Measurements from ENCODE around the gene PTPN7.
"Not testable (repeated sequence)": the region's sequence is repeated elsewhere in the genome, so short reads cannot be mapped to it uniquely, and the experiment has no call there.

The PTPN7 gene

GRCh38 chr1:202189001-202189790 lies 28.8 kb upstream of the PTPN7 start:
- peak; percentile 82 for DNase-seq

DNA sequence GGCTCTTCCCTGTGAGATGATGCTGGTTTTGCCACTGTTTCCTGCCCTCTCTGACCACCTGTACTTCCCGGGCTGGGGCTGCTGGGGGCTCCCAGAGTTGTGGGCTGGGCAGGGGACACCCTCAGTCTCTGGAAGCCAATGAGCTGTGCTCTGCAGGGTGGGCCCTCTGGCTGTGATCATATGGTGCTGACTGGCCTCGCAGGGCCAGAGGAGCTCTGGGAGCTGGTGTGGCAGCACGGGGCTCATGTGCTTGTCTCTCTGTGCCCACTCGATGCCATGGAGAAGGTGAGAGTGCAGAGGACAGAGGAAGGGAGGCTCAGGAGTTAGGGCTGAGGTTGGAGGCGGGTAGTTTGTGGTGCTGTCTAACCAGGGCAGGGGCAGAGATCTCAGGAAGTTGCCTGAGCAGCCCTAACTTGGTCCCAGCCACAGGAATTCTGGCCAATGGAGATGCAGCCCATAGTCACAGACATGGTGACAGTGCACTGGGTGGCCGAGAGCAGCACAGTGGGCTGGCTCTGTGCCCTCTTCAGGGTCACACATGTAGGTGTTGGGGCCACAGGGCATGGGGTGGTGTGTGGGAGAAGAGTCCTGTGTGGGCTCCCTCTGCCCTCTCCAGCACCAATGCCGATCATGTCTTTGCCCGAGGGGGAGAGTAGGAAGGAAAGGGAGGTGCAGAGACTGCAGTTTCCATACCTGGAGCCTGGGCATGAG lies 27.4 kb upstream of the PTPN7 start:
- no peak for DNase-seq

GRCh38 chr1:202187041-202187671 lies 26.8 kb upstream of the PTPN7 start:
- DNase-seq, result no peak

- no peak for DNase-seq
These were observed 25.9 kb upstream of the PTPN7 start for GRCh38 chr1:202186327-202186726.

- DNase-seq, result peak; percentile 74
These were observed 24.5 kb upstream of the PTPN7 start for GRCh38 chr1:202184750-202185460.

- no peak for DNase-seq
These were observed 21.9 kb upstream of the PTPN7 start for GRCh38 chr1:202182040-202182877.

GRCh38 chr1:202181586-202181985 lies 21.2 kb upstream of the PTPN7 start:
- no peak for DNase-seq

GRCh38 chr1:202180751-202181139 lies 20.3 kb upstream of the PTPN7 start:
- not testable (repeated sequence) for DNase-seq

GRCh38 chr1:202179828-202180750 lies 19.7 kb upstream of the PTPN7 start:
- DNase-seq, result no peak

DNA sequence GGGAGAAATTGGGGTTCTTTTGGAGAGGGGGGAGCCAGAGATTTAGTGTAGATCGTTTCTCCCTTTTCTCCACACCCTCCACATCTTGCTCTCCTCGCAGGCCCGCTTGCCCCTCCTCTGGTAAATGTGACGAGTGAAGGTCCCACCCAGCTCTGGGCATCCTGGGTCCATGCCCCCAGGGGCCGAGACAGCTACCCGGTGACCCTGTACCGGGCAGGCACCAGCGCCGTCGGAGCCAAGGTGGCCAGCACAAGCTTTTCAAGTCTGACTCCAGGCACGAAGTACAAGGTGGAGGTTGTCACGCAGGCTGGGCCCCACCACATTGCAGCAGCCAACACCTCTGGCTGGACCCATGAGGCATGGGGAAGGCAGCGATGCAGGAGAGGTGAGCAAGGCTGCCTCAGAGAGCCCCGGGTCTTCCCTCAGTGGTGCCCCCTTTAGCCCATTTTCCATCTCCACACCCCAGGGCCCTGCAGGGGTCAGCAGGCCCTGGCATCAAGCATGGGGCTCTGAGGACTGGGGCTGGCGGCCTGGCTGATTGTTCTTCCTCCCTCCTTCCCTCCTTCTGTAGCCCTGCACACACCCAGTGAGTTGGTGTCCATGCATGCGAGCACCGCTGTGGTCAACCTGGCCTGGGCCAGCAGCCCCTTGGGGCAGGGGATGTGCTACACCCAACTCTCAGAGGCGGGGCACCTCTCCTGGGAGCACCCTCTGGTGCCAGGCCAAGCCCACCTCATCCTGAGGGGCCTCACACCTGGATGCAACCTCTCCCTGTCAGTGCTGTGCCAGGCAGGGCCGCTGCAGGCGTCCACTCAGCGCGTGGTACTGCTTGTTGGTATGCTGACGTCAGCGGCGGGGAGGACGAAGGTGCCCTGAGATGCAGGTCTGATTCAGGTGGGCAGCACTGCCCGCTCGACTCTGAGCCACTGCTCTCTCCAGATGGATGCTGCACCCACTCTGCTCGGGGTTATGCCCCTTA lies 16.8 kb upstream of the PTPN7 start:
- no peak for DNase-seq

GRCh38 chr1:202173993-202174392 lies 13.6 kb upstream of the PTPN7 start:
- DNase-seq, result no peak

DNA sequence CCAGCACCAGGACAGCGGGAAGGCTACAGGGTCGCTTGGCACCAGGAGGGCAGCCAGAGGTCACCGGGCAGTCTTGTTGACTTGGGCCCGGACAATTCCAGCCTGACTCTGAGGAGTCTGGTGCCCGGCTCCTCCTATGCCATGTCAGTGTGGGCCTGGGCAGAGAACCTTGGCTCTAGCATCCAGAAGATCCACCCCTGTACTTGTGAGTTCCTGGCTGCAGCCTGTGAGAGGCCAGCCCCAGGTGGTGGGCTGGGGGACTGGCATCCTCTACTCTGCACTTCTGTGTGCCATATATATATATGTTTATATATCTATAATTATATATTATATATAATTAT lies 11.6 kb upstream of the PTPN7 start:
- no peak for DNase-seq

DNA sequence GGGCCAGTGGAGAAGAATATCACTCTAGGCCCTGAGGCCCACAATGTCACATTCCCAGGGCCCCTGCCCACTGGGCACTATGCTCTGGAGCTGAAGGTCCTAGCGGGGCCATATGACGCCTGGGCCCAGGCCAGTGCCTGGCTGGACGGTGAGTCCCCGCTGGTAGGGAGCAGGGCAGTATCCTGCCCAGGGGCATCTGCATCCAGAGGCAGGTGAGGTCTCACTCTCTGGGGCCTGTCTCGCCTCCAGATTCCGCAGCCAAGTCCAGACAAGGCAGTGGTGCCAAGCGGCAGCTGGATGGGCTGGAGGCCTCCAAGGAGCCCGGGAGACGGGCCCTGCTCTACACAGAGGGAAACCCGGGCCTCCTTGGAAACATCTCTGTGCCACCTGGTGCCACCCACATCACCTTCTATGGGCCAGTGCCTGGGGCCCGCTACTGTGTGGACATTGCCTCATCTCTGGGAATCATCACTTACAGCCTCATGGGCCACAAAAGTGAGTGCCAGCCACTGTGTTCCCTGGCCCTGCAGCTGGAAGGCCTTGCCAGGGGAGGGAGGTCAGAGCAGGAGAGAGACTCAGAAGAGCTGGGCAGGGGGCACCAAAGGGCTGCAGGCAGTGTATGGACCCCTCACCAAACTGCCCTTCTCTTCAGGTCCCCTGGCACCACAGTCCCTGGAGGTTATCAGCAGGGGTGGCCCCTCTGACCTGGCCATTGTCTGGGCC lies 11.1 kb upstream of the PTPN7 start:
- no peak for DNase-seq

DNA sequence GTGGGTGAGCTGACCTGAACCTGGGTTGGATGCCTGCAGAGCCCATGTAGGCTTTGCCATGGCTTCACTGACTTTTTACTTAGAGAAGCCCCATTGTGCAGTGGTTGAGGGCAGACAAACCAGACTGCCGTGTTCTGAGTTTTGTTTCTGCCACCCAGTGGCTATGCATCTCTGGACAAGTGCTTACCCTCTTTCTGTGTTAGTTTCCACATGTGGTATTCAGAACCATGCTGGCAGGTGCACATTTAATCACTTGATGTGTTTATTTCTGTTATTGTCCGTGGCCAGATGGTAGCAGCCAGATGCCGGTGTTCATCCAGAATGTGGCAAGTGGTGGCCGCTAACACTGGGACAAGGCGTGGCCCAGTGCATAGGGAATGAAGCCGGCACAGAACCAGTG lies 10.3 kb upstream of the PTPN7 start:
- DNase-seq, result no peak

DNA sequence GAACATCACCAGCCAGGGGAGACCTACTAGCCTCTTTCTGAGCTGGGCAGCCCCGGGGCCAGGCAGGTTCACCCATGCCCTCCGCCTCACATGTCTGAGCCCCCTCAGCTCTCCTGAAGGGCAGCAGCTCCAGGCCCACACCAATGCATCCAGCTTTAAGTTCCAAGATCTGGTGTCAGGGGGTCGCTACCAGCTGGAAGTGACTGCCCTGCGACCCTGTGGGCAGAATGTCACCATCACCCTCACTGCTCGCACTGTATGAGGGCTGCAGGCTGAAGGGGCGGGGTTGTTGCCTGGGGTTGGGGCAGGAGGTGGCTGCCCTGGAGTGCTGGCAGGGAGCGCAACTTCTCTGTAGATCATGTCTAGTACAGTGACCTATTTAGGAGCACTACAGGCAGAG lies 8.5 kb upstream of the PTPN7 start:
- DNase-seq, result no peak

GRCh38 chr1:202167708-202168415 lies 7.5 kb upstream of the PTPN7 start:
- no peak for DNase-seq

DNA sequence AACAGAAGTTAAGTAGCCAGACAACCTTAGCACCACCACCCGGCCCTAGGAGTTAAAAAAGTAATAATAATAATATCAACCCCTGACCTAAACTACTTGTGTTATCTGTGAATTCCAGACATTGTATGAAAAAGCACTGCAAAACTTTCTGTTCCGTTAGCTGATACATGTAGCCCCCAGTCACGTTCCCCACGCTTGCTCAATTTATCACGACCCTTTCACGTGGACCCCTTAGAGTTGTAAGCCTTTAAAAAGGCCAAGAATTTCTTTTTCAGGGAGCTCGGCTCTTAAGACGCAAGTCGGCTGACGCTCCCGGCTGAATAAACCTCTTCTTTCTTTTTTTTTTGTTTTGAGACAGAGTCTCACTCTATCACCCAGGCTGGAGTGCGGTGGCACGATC lies 6.7 kb upstream of the PTPN7 start:
- DNase-seq, result not testable (repeated sequence)

- no peak for DNase-seq
These were observed 5.8 kb upstream of the PTPN7 start for GRCh38 chr1:202165942-202166843.

Measured in stimulated activated CD4-positive, alpha-beta T cell treated with anti-CD3 and anti-CD28 coated beads, Interleukin-4, amount 100 ng/mL, for 1 hour (primary cell).